GM10847 (cell line): ENCODE measurements around the gene KLHL6.

Experiments
- POLR2A ChIP-seq: IDR thresholded peaks from 2 replicates; pipeline ENCODE4 v1.6.1; 2011; ENCODE audit not compliant: insufficient read length; ENCODE audit errors: extremely low read depth

Gene KLHL6

DNA sequence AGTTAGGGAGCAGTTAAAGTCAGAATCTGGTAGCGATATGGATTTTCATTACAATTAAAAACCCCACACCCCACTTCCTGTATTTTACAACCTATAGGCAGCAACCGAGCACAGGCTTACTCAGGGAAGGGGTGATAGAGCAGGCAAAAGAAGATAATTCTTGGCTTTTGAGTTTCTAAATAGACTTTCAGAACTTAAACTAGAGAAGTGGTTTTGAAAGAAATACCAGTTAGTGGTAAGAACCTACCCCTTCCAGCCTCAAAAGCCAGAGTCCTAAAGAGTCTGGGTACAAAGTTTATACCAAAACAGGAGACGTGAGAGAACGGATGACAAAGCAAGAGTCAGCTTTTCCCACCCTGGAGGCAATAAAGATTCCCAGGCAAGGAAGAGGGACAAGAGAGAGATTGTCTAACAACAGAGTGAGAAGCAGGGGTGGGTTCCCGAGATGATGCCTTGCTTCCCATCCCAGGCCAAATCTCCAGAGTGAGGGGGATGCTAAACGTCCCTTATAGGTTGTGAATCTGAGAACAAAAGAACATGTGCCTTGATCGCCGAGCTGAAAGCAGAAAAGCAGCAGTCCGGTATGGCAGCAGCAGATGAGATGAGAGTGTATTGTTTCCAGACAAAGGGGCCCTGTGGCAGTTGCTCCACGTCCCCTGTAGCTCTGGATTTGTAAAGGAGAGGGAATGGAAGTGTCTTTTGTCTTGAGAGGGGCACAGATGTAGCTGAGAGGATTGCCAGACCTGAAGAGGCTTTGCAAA, 36.8 kb downstream of the KLHL6 start:
- TF ChIP-seq POLR2A: no peak

DNA sequence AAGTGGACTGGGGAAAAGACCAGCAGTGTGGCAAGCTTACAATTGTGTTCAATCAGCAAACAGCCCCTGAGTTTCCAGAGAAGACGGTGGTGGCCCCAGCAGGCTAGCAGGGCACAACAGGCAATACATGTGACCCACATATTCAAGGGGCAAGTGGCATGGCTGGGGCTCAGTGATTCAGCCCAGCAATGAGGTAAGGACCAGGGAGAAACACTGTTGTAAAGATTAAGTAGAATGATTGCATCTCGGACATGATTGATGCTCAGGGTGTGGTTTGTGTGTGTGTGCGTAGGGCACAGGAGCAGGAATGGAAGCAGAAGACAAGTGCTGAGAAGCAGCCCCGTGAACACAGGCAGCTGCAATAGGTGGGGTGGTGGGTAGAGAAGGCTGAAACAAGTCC, 37.9 kb downstream of the KLHL6 start:
- TF ChIP-seq POLR2A: no peak

GRCh38 chr3:183515968-183516851, 39.3 kb downstream of the KLHL6 start:
- no peak for TF ChIP-seq POLR2A

DNA sequence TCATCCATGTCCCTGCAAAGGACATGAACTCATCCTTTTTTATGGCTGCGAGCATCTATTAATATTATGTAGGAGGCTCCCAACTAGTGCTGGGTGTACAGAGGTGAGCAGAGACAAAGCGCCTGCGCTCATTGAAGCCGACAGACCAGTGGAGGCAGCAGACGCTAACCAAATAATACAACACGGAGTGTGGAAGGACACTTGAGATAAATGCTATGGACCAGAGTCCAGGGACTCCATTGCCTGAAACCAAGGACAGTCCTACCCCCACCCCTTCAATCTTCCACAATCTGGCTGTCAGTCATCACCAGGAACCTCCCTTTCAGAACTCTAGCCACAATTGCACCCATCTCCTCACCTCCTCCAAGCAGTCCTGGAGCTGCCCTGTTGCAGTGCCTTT, 41.5 kb downstream of the KLHL6 start:
- no peak for TF ChIP-seq POLR2A

DNA sequence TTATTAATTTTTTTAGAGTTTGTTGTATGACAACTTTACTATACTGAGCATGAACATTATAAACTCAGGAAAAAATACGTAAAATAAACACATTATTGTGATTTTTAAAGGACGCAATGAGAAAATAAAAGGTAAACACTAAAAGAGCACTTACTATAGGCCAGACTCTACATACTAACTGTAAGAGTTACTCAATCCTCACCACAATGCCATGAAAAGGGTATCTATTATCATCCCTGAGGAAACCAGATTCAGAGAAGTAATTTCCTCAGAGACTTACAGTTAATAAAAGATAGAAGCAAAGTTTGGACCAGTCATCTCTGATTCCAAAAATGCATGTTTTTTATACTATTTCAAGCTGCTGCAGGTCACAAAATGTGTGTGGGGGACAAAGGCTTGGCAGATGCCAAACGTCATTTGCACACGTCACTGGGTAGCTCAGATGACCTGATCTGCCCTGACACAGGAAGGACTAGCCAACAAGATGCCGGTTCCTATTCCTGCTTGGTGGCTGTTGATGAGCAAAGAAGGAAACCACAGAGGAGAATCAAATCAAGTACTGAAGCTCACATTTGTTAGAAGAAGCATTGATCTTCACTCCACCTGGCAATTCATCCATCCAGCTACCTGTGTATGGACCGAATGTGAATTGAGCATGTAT, 42.3 kb downstream of the KLHL6 start:
- TF ChIP-seq POLR2A: no peak

DNA sequence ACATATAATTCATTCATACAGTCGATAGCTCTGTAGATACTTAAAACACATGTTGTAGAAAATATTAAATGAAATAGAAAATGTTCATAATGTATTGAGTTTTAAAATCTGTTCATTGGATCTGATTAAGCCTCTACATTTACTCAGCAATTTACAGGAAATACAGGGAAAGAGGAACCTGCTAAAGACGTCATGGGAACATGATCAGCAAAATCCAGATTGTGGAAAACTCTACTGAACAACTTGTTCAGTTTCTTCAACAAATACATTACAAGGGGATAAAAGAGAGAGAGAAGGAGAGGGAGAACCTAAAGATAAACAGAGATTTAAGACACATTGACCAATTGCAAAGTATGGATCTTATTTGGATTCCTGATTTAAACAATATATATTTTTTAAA, 46.7 kb downstream of the KLHL6 start:
- TF ChIP-seq POLR2A: no peak

GRCh38 chr3:183507551-183507950, 48.0 kb downstream of the KLHL6 start:
- no peak for TF ChIP-seq POLR2A

DNA sequence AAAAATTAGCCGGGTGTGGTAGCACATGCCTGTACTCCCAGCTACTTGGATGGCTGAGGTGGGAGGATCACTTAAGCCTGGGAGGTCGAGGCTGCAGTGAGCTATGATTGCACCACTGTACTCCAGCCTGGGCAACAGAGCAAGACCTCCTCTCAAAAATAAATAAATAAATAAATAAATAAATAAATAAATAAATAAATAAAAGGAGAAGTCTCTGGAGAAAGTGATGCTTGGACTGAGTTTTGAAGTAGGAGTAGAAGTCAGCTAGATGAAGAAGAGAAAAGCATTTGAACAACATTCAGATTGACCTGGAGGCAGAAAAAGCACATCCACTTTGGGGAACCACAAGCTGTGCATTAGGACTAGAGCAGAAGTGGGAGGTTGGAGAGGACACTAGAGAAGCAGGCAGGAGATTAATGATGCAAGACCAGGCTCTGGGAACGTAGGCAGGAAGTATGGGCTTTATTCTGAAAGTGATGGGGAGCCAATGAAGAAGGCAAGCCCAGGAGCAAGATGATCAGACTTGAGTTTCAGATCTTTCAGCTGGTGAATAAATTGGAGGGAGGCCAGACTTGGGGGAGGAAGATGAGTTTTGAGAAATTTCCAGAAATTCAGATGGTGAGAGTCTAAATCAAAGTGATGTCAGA, 48.7 kb downstream of the KLHL6 start:
- TF ChIP-seq POLR2A: no peak

DNA sequence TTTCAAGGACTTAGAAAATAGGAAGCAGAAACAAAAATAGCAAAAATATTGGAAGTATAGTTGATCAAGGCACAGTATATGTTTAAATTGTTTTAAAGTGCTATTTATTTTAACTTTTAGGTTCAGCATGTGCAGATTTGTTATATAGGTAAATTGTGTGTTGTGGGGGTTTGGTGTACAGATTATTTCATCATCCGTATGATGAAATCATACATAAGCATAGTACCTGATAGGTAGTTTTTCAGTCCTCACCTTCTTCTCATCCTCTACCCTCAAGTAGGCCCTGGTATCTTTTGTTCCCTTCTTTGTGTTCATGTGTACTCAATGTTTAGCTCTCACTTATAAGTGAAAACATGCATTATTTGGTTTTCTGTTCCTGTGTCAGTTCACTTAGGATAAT, 50.9 kb downstream of the KLHL6 start:
- TF ChIP-seq POLR2A: no peak

DNA sequence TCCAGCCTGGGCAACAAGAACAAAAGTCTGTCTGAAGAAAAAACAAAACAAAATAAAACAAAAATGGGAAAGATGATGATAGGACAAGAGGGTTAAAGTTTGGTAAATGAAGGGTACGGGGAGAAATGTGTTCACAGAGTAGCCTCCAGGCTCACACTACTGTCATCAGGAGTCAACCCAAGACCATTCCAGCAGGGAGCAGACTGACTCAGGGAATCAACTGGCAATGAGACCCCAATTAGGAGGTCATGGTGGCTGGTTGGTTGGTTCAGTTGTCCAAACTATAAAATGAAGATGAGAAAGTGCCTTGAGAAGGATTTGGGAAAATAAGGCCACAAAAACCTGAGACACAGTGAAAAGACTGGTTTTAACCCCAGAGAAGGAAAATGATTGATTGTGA, 51.8 kb downstream of the KLHL6 start:
- TF ChIP-seq POLR2A: no peak

- TF ChIP-seq POLR2A: no peak
Observed at GRCh38 chr3:183502237-183503181, 53.0 kb downstream of the KLHL6 start.

DNA sequence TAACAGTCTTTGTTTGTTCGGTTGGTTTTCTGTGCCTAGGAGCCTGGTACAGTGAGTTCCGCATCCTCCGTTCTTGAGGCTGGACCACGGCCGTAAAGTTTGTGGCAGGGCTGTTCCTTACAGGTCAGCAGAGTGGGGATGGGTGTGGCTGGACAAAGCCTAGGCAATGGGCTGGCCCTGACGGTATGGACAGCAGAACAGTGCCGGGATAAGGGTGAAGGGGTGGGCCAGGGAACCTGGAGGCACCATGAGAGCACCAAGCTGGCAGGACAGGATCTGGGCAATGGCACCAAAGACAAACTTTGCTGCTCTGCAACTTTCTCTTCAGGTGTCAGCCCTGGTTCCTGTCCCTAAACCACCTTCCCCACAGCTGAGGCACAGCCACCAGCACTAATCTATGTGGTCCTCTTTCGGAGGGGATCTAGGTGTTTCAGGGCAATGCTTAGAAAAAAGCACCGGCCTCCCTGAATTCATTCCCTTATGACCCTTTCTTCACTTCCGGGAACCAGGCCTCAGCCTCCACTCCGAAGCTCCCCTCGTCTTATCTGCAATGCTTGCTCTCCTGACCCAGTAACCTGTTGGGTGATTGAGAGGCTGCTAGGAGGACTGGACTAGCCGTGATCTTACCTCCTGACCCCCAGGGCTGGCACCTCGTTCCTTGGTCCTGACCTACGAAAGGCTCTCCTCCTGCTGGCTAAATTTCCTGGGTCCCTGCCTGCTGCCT, 54.4 kb downstream of the KLHL6 start:
- no peak for TF ChIP-seq POLR2A

- no peak for TF ChIP-seq POLR2A
Observed at GRCh38 chr3:183500319-183500718, 55.2 kb downstream of the KLHL6 start.

- TF ChIP-seq POLR2A: no peak
Observed at GRCh38 chr3:183498634-183499033, 56.9 kb downstream of the KLHL6 start.
